Testis (tissue), 3 donors: Measurements from ENCODE around the gene BPTF. TPM values are rescaled to one million over a fixed set of nuclear protein-coding genes. Genes with fewer than 3 reads are reported as not detected.

Experiments used
- DNase-seq: peaks from one replicate; pipeline ENCODE4 v3.0.0-alpha.2; 2019
- H3K27ac ChIP-seq, 2 donors: fragments of 200-600 bp; sonication (generic); one replicate each; pipeline ENCODE4 v1.5.1; 2019
- H3K27me3 ChIP-seq: fragments of 200-600 bp; sonication (generic); one replicate; pipeline ENCODE4 v1.5.1; 2019
- H3K36me3 ChIP-seq: fragments of 200-600 bp; sonication (generic); one replicate; pipeline ENCODE4 v1.5.1; 2017; ENCODE audit warnings: low read depth; ENCODE audit errors: missing control alignments
- H3K4me1 ChIP-seq: fragments of 200-600 bp; sonication (generic); one replicate; pipeline ENCODE4 v1.5.1; 2019
- H3K4me3 ChIP-seq, 2 donors: fragments of 200-600 bp; sonication (generic); one replicate each; pipeline ENCODE4 v1.5.1; 2017 to 2019
- H3K9me3 ChIP-seq: fragments of 200-600 bp; sonication (generic); one replicate; pipeline ENCODE4 v1.5.1; 2017
- CTCF ChIP-seq, 3 experiments: fragments of 450-650 bp in 2 of 3; fragments of 200-600 bp in 1 of 3; sonication (generic) in 1 of 3; IDR thresholded peaks; one replicate each; pipeline ENCODE4 v1.5.1; 2016 to 2019; ENCODE audit warnings: antibody characterized with exemption in 3 of 3, mild to moderate bottlenecking in 2 of 3, moderate library complexity in 1 of 3
- POLR2A ChIP-seq: fragments of 450-650 bp; IDR thresholded peaks from one replicate; pipeline ENCODE4 v1.6.1; 2017; ENCODE audit warnings: antibody characterized with exemption, mild to moderate bottlenecking, moderate library complexity
- WGBS, 2 donors: methylation state at CpG; one replicate each; pipeline ENCODE4 v1.1.5; 2018; 5-methylcytosine and 5-hydroxymethylcytosine counted together
- intact Hi-C: fragments of 100-400 bp; cut with DNase I; formaldehyde crosslinking; loops from one replicate; pipeline ENCODE4 v1.15.1; 2023; ENCODE audit warnings: low total_unique reads
- polyA plus RNA-seq: library from polyadenylated mRNA; stranded (reverse); fragments of 350-450 nt; fragmentation: Illumina TruSeq; extraction: RNeasy Lipid Tissue Mini Kit (QIAGEN cat#74804); gene quantifications from one replicate; pipeline ENCODE4 v1.2.3, GENCODE V29; 2014; ENCODE audit warnings: low read depth, low replicate concordance; ENCODE audit not compliant: insufficient read depth
- total RNA-seq, 2 donors: library from RNA; depleted of rRNA; stranded (reverse); fragments of >200 nt; gene quantifications; one replicate each; pipeline ENCODE4 v1.2.3, GENCODE V29; 2016

Gene BPTF
- total and polyA plus RNA-seq, 3 donors from 2014 or later, result 37.3 to 208 (median 198) TPM

GRCh38 chr17:67931227-67931626 is 105.9 kb downstream of the BPTF start:
- DNase-seq, result no peak
- TF ChIP-seq POLR2A, result no peak
- no peak for TF ChIP-seq CTCF (IDR thresholded peaks at IDR 0.05)
- Histone ChIP-seq H3K36me3 (no peaks in the 10 kb centered on the region), H3K27me3 (no peaks in the 10 kb centered on the region), H3K9me3 (no peaks in the 10 kb centered on the region), H3K4me1 (peaks cover 5% of the 10 kb centered on the region), H3K4me3 (no peak overlapping the region), H3K27ac (peak overlapping the region in 1 of 2 donors; percentile 2)
- intact Hi-C loops, result no loop called here
- WGBS, 2 donors, result 96 to 97% methylated on average over 5 of the region's 5 CpGs

- no peaks in the 10 kb centered on the region for H3K27me3 ChIP-seq
- DNase-seq, result no peak
- no peak overlapping the region for H3K27ac ChIP-seq
- H3K4me3 ChIP-seq, result no peak overlapping the region
- TF ChIP-seq POLR2A, result no peak
- peak in 2 of 3 experiments; percentile 23 to 28 for TF ChIP-seq CTCF (IDR thresholded peaks at IDR 0.05)
- intact Hi-C loops, result no loop called here
- H3K9me3 ChIP-seq, result no peaks in the 10 kb centered on the region
- 94% methylated on average over 3 of the region's 3 CpGs for WGBS, 2 donors
- no peaks in the 10 kb centered on the region for H3K36me3 ChIP-seq
- H3K4me1 ChIP-seq, result no peaks in the 10 kb centered on the region
These were observed 117.5 kb downstream of the BPTF start for GRCh38 chr17:67942810-67943209.

- TF ChIP-seq CTCF (IDR thresholded peaks at IDR 0.05) (no peak), POLR2A (no peak)
- Histone ChIP-seq H3K9me3 (no peaks in the 10 kb centered on the region), H3K4me3 (no peak overlapping the region), H3K27ac (no peak overlapping the region), H3K36me3 (no peaks in the 10 kb centered on the region), H3K27me3 (no peaks in the 10 kb centered on the region), H3K4me1 (no peaks in the 10 kb centered on the region)
- WGBS, 2 donors, result 89 to 96% methylated on average over 4 to 5 of the region's 5 CpGs
- no peak for DNase-seq
- intact Hi-C loops, result no loop called here
These were observed 118.7 kb downstream of the BPTF start for GRCh38 chr17:67944035-67944434.

- TF ChIP-seq CTCF (IDR thresholded peaks at IDR 0.05) (no peak), POLR2A (no peak)
- Histone ChIP-seq H3K4me1 (no peaks in the 10 kb centered on the region), H3K36me3 (no peaks in the 10 kb centered on the region), H3K4me3 (no peak overlapping the region), H3K9me3 (no peaks in the 10 kb centered on the region), H3K27ac (no peak overlapping the region), H3K27me3 (no peaks in the 10 kb centered on the region)
- intact Hi-C loops, result no loop called here
- no peak for DNase-seq
These were observed 121.2 kb downstream of the BPTF start for GRCh38 chr17:67946513-67946912.

GRCh38 chr17:67947325-67947813 is 122.1 kb downstream of the BPTF start:
- no peaks in the 10 kb centered on the region for H3K4me1 ChIP-seq
- H3K36me3 ChIP-seq, result no peaks in the 10 kb centered on the region
- no peak for TF ChIP-seq CTCF (IDR thresholded peaks at IDR 0.05)
- no peak for TF ChIP-seq POLR2A
- no peaks in the 10 kb centered on the region for H3K9me3 ChIP-seq
- no peak overlapping the region for H3K27ac ChIP-seq
- no peak for DNase-seq
- intact Hi-C loops, result no loop called here
- 90 to 93% methylated on average over 5 of the region's 5 CpGs for WGBS, 2 donors
- H3K27me3 ChIP-seq, result no peaks in the 10 kb centered on the region
- no peak overlapping the region for H3K4me3 ChIP-seq
